ENCODE results near the gene TCAF2.
"Not testable (repeated sequence)": the region's sequence is repeated elsewhere in the genome, so short reads cannot be mapped to it uniquely, and the experiment has no call there.

The TCAF2 gene

DNA sequence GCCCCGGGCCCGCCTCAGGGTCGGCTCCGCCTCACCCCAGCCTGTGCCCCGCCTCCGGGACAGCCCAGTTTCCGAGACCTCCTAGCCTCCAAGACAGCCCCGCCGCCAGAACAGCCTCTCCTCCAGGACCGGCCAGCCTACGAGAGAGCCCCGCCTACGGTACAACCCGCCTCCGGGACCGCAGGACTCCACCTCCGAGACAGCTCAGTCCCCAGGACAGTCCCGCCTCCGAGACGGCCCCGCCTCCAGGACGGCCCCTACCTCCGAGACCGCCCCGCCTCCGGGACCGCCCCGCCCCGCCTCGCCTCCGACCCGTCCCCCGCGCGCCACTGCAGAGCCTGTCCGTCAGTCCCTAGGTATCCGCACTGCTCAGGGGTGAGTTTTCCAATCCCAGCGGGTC lies at the start of gene TCAF2:
TSS of gene TCAF2 (plus strand) at position 329 of the 400 bp plus-strand sequence.
- not testable (repeated sequence) for DNase-seq

DNA sequence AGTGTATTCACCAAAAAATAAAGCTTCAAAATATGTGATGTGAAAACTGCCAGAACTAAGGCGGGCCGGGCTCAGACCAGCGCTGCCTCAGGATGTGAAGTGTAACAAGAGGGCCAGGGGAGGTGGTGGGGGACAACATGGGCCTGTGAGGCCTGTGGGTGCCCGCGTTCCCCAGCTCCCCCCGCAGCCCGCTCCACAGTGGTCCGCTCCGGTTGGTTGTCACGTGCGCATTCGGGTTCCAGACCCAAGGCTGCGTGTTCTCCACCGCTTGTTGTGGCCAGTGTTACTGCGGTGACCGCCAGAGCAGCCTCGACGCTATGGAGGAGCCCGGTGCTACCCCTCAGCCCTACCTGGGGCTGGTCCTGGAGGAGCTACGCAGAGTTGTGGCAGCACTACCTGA lies 49.3 kb upstream of the TCAF2 start, which contains the start of gene CTAGE15:
TSS of gene CTAGE15 (plus strand) at position 301 of the 400 bp plus-strand sequence. CDS start at position 318, 17 bp downstream.
- DNase-seq, result not testable (repeated sequence)

DNA sequence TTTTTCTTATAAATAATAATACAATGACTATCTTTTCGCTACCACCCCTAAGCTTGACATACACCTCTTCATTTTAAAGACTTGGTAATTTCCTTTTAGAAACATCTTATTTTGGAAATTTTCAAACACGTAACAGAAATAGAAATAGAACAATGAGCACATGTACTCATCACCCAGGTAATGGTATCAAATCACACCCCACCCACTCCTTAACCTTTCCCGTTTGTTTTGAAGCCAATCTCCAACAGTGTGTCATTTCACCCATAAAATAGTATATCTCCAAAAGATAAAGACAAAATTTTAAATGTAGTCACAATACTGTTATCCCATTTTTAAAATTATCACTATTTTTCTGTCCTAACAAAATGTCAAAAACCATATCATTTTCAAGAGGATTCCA lies 32.6 kb upstream of the TCAF2 start:
- not testable (repeated sequence) for DNase-seq

DNA sequence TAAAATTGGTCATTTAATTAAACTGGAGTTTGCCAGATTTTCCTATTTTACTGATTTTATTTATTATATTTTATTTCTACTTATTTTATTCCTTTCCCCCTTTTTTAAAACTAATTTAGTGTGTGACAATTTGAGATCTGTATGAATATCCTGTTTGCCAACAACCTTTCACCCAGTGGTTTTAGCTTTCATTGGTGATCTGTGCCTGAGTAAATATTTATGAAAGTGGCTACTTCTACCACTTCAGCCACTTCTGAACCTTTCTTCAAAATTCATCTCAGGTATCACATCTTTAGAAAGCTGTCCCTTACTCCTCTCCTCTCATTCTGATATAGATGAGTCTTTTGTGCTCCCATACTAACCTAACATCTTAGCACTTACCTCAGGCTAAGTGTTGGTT lies 30.9 kb upstream of the TCAF2 start:
- not testable (repeated sequence) for DNase-seq

DNA sequence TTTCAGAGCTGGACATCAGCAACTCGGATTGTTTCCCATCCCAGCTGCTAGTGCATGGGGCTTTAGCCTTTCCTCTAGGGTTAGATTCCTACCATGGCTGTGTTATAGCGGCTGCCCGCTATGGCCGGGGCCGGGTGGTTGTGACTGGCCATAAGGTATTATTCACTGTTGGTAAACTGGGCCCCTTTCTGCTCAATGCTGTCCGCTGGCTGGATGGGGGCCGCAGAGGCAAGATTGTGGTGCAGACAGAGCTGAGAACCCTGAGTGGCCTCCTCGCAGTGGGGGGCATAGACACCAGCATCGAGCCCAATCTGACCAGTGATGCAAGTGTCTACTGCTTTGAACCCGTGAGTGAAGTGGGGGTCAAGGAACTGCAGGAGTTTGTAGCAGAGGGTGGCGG lies 22.7 kb upstream of the TCAF2 start:
- DNase-seq, result not testable (repeated sequence)

DNA sequence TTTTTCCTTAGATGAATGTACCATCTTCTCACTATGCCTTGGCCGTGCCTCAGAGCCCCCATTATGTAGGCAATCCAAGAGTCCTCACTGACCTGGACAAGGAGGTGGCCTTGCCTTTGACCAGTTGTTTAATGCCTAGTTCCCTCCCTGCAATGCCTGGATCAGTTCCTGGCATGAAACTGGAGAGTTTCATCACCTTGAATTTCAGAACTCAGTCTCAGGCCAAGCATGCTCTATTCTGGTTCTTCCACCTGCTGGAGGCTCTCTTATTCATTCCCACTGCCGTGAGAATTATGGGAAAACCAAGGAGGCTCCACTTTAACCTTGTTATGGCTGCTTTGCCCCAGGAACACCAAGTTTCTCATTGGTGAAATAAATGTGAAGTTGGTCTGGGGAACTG lies 17.2 kb upstream of the TCAF2 start:
- not testable (repeated sequence) for DNase-seq

DNA sequence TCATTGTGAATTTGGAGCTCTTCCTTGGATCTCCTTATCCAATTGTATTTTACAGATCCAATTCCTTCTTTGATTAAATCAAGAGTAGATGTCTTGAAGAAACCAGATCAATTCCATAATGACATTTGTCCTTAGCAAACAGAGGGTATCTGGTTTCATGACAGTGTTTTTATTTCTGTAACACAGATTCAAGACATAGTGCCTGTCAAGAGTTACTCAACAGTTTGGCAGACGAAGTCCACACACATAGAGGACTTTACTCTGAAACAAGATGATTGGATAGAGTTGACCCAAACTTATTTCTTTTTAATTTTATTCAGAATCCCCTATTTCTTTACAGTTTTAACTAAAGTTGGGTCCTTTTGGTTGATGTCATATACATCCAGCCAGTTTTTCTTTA lies 14.7 kb upstream of the TCAF2 start:
- not testable (repeated sequence) for DNase-seq

DNA sequence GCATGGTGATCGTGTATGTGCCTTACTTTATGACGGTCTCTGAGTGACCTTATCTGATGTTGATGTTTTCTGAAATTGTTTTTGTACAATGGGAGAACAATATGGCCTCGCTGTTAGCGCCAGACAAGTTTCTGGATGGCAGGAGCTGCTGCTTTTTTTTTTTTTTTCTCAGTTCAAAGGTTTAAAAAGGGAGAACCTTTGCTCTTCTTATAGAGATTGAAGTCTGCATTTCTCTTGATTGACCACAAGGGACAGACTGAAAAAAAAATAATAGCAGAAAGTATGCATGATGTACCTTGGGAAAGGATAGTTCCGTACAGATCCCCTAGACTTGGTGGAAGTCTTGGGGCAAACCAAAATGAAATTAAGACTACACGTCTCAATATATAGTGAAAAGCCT lies 5.2 kb upstream of the TCAF2 start:
- not testable (repeated sequence) for DNase-seq

DNA sequence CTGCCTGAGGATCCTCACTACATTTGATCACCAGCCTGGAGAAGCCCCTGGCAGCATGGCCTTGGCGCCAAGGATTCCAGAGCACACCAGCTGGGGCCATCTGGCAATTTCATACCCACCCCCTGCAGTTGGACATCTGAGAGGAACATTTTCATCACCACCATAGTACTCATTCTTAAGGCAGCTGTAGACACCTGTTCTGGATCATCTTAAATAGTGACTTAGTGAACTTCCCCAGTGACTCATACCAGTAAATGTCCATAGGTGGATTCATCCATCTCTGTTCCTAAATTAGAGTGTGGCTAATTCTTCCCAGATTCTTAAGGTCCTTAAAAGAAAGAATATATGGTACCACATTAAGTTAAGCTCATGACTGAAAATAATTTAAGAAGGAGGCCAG lies 3.6 kb upstream of the TCAF2 start:
- not testable (repeated sequence) for DNase-seq

DNA sequence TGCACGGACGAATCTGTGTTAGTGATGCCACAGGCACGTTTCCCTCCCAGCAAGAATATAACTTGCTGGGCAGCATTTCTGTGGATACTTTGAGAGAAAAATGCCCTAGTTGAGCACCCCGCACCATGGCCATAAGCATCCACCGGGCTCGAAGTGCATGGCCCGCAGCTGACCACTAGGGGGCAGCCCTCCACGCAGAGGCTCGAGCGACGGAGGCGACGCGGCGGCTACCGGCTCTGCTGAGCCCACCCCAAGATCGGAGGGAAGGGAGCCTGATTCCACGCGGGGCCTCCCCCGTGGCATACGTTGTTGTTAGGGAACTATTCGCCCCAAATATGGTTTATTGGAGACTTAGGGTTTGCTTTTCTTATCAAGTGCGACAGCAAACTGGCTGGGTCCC lies 716 bp upstream of the TCAF2 start:
- DNase-seq, result not testable (repeated sequence)

DNA sequence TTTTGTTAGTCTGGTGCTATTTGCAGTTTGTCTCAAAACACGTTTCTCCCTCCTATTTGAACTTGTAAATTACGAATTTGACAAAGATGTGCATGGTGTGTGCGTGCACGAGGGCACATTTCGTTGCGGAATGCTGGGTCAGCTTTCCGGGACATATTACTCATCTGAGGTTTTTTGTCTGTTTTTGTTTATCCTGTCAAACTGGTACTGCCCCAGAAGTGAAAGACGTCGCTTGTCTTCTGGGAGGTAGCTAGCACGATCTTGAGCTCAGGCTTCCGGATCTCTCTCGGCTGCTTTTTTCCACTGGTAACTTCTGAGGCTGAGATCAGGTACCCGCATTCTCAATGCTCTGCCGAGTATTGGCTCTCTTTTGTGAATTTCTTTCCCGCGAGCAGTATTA lies 401 bp downstream of the TCAF2 start:
- not testable (repeated sequence) for DNase-seq

DNA sequence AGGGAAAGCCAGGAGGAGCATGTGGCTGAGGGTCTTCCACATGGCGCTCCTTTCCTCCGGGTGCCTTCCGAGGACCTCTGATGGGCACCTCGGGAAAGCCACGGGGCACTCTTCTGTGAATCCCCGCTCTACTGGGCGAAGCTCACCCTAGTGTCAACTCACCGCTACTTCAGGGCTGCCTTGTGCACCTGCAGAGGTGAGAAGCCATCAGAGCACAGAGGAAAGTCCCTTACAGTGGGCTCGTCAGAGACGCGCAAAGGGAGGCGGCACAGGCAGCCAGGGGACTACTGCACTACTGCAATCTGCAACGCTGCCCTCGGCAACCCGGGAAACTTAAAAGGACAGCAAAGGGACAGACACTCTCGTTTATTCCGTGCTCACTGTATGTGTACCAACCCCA lies 1.4 kb downstream of the TCAF2 start:
- not testable (repeated sequence) for DNase-seq

DNA sequence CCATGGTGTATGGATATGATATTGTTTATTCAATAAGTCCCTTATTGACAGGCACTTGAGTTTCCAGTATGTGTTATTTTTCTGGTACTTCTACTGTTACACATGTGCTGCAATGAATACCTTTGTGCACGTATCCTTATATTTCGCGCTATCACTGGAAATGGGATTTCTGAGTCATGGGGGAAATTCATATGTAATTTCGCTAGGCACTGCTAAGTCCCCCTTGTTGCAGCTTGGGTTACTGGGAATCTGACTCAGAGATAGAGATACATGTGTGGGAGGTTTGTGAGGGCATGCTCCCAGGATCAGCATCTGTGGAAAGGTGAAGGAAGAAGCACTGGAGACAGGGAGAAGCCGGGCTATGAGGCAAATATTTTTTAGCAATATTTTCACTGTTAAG lies 9.9 kb downstream of the TCAF2 start:
- not testable (repeated sequence) for DNase-seq

DNA sequence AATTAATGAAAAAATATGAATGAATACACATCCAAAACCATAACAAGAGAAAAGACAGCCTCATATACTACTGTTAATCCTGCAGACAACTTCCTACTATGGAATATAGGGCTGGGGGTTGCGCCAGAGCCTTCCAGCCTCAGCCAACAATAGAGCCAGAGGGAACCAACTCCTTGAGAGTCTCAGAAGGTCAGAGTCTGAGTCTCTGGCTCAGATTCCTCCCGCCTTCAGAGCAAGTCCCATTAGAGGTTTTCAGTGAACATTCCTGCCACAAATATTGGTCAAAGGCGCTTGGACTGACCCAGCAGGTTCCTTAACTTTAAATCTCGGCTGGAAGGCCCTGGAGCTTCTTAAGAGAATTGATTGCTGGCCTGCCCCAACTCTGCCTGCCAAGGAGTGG lies 11.7 kb downstream of the TCAF2 start:
- not testable (repeated sequence) for DNase-seq

DNA sequence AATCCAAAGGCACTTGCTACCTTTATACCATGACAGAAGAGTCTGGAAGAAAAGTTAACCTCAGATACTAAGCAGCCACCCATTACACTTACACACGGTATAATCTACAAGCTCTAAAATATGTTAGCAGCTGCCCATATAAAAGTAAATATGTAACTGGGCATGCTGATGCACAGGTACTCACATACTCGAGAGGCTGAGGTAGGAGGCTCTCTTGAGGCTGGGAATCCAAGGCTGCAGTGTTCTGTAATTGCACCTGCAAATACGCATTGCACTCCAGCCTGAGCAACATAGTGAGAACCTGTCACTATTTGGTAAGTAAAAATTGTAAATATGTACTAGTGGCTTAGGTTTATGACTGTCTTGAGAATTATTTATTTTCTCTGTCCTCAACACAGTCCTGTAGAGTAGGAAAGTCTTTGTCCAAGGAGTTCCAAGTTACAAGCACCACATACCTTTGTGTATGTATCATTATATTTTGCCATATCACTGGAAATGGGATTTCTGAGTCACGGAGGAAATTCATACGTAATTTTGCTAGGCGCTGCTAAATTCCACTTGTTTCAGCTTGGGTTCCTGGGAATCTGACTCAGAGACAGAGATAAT lies 12.3 kb downstream of the TCAF2 start:
- not testable (repeated sequence) for DNase-seq

DNA sequence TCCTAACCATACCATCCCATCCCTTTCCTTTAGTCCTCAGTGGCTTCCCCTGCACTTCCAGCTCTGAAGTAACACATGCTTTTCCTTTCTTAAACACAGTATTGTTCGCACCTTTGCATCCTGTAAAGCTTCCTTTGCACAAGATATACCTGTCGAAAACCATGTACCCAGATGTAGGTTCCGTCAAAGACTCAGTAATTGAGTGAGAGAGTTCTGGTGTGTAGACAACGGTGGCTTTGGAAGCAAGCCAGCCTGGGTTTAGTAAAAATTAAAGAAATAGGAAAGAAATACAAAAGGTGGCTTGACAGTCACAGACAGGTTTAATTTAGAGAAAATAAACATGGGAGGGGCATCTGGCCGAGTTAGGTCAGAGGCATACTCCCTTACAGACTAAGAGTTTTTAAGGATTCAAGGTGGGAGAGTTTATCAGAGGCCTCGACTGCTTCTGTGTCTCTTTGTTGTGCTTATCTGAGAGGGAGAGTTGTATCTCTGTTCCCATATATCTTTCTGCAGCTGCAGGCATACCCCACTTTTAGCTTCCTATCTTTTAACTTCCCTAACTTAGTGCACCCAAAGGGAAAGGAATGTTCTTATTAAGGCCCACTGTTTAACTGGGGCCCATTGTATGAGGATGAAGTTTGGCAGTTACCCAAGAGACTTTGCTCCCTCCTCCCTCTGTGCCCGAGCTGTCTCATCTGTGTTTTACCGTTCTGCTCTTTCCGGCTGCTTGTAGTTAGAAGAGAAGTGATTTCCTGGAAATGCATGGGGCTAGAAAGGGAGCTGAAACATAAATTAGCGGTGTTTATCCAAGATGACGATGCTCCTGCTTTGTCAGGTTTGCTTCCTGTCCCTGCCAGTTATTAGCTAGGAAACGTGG lies 14.8 kb downstream of the TCAF2 start:
- not testable (repeated sequence) for DNase-seq

DNA sequence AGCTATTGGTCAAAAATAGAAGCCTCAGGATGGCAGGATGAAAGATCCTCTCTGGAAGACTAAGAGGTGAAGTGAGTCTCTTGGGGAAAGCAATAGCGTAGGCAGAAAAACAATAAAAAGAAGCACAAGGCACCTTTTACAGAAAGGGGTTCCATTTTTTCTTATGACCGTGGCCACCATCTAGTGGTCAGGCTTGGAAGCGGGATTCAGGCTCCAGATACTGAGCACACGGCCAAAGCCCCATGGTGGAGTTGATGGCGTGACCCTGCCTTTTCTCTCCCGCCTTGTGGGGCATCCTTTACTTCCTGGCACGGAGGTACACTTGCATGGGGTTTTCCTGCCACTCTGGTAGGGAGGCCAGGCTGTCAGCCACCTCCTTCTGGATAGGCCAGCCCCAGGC lies 18.6 kb downstream of the TCAF2 start:
- not testable (repeated sequence) for DNase-seq

DNA sequence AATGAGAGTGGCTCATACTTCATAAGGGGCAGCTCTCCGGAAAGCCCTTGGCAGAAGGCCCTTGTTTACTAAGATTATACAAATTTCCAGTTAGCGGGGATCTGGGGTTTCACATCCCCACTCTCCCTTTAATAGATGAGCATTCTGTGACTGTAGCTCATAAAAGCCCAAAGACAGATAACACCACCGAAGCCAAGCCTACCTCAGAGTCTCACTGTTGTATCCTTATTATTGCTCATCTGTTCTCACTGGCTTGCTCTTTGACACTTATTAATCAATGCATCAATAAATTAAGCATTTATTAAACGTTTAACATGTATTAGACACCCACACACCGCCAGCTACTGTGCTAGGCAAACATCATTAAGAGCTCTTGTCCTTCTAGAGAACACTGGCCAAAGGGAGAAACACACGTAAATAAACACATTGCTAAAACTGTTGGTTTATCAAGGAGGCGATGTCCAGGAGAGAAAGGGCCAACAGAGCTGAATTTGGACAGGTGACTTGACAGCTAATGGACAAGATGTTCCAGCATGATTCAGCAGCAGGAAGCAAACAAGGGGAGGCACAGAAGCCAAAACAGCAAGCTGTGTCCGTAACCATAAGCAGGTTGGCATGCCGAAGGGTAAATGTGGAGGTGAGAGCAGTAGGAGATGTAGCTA lies 19.9 kb downstream of the TCAF2 start:
- not testable (repeated sequence) for DNase-seq

DNA sequence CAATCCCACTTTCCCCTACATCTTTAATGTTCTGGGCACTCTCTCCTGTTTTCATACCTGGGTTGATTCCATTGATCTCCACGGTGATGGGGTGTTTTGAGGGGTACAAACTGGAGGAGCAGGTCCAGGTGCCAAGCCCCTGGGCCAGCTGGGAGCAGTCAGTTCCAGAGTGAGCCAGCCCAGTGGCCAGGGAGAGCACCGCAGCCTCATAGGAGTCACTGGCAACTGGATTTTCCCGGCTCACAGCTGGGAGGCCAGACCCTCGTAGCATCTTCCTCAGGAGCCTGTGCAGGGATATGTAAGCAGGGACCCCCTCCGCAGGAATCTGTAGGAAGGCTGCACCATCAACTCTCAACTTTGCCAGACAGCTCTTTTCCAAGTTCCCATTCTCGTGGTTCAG lies 25.8 kb downstream of the TCAF2 start:
- not testable (repeated sequence) for DNase-seq

DNA sequence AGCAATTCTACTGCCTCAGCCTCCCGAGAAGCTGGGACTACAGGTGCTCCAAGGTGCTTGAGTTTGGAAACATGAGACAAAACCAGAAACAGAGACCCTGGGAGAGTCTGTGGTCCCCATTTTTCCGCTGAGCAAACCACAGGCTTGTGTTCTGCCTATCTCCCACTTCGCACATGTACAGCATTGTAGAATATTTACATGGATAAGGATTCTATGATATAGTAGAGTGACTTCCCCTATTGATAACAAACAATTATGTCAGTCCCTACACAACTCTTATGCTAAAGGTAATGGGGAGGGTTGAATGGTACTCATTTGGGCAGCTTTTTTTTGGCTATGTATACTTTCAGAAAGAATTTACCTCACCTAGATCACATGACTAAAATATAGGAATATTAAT lies 29.1 kb downstream of the TCAF2 start:
- not testable (repeated sequence) for DNase-seq

DNA sequence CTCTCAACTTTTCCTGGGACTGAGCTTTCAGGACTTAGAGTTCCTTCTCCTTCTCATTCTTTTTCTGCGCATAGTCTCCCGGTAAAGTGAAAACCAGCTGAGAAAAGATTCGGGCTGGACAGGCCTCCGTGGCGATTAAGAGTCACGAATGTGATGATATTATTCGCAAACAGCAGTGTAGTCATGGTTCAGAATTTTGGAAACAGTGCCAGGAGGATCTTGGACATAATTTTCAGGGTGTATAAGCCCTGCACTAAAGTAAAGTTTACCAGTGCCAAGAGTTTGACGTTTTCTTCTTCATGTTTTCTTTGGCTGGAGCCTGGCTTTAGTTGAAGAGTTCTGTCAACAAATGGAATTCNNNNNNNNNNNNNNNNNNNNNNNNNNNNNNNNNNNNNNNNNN lies 29.7 kb downstream of the TCAF2 start:
- not testable (repeated sequence) for DNase-seq

Measured in fibroblast of upper back skin (primary cell).